Keratinocyte (primary cell): ENCODE measurements around the gene OR52H1. TPM values are rescaled to one million over a fixed set of nuclear protein-coding genes. Genes with fewer than 3 reads are reported as not detected.

ENCODE experiments used
- DNase-seq: peaks from one replicate; pipeline ENCODE4 v3.0.0-alpha.2; 2011; ENCODE audit warnings: low read depth, missing footprints, low spot score
- FAIRE-seq: peaks from 2 replicates; lab custom pipeline; 2011; peaks lifted over from hg19 to GRCh38; lab: Jason Lieb, UNC
- H2AFZ ChIP-seq: 2 replicates; pipeline ENCODE4 v1.6.0; 2012; ENCODE audit warnings: low read length, control low read depth, inconsistent platforms; ENCODE audit not compliant: control insufficient read depth
- H3K27ac ChIP-seq: 2 replicates; pipeline ENCODE4 v1.5.1; 2011; ENCODE audit warnings: low read length; ENCODE audit not compliant: control insufficient read depth, insufficient read depth
- H3K27me3 ChIP-seq: 3 replicates; pipeline ENCODE4 v1.6.0; 2011; ENCODE audit warnings: low read length; ENCODE audit not compliant: control insufficient read depth, insufficient read depth; ENCODE audit errors: extremely low read depth
- H3K36me3 ChIP-seq, 2 experiments: 2 replicates in 1 of 2; 3 replicates in 1 of 2; pipeline ENCODE4 v1.5.1; 2011; ENCODE audit warnings: low read length in 2 of 2, mild to moderate bottlenecking in 1 of 2; ENCODE audit not compliant: control insufficient read depth in 2 of 2, insufficient read depth in 2 of 2; ENCODE audit errors: extremely low read depth in 1 of 2
- H3K4me1 ChIP-seq: 3 replicates; pipeline ENCODE4 v1.5.1; 2011; ENCODE audit warnings: low read length; ENCODE audit not compliant: control insufficient read depth, insufficient read depth; ENCODE audit errors: extremely low read depth
- H3K4me2 ChIP-seq: 3 replicates; pipeline ENCODE4 v1.6.0; 2011; ENCODE audit warnings: low read depth, low read length; ENCODE audit not compliant: control insufficient read depth, insufficient read depth; ENCODE audit errors: extremely low read depth
- H3K4me3 ChIP-seq, 3 experiments: fragments of 200-600 bp in 1 of 3; sonication (generic) in 1 of 3; 2 replicates in 2 of 3; 3 replicates in 1 of 3; pipeline ENCODE4 v1.5.1; 2011 to 2016; ENCODE audit warnings: low read length in 3 of 3, mild to moderate bottlenecking in 3 of 3, control low read depth in 2 of 3, inconsistent platforms in 1 of 3, low read depth in 1 of 3, mixed read lengths in 1 of 3, mixed run types in 1 of 3, moderate library complexity in 1 of 3; ENCODE audit not compliant: control insufficient read depth in 2 of 3, insufficient read depth in 2 of 3; ENCODE audit errors: extremely low read depth in 1 of 3
- H3K79me2 ChIP-seq: 2 replicates; pipeline ENCODE4 v1.6.0; 2012; ENCODE audit warnings: low read length; ENCODE audit not compliant: control insufficient read depth, insufficient read depth
- H3K9ac ChIP-seq: 3 replicates; pipeline ENCODE4 v1.6.0; 2011; ENCODE audit warnings: low read length; ENCODE audit not compliant: control insufficient read depth, insufficient read depth; ENCODE audit errors: extremely low read depth
- H3K9me1 ChIP-seq: 3 replicates; pipeline ENCODE4 v1.6.0; 2011; ENCODE audit warnings: low read length; ENCODE audit not compliant: control insufficient read depth, insufficient read depth; ENCODE audit errors: extremely low read depth
- H3K9me3 ChIP-seq: 2 replicates; pipeline ENCODE4 v1.5.1; 2012; ENCODE audit warnings: low read depth, low read length; ENCODE audit not compliant: control insufficient read depth
- H4K20me1 ChIP-seq: 3 replicates; pipeline ENCODE4 v1.6.0; 2011; ENCODE audit warnings: low read length; ENCODE audit not compliant: control insufficient read depth, insufficient read depth; ENCODE audit errors: extremely low read depth
- CTCF ChIP-seq, 3 experiments: IDR thresholded peaks in 1 of 3; conservative IDR thresholded peaks in 1 of 3; optimal IDR thresholded peaks in 1 of 3; 2 replicates in 2 of 3; 3 replicates in 1 of 3; pipeline versions ENCODE3 to v1.5.1; 2011; ENCODE audit warnings: low read length in 3 of 3, mild to moderate bottlenecking in 3 of 3, moderate library complexity in 2 of 3, control low read depth in 1 of 3, inconsistent platforms in 1 of 3; ENCODE audit not compliant: insufficient read depth in 2 of 3; ENCODE audit errors: extremely low read depth in 1 of 3
- EZH2 ChIP-seq: IDR thresholded peaks from one replicate; pipeline ENCODE4 v1.6.1; 2012; ENCODE audit warnings: inconsistent platforms, mild to moderate bottlenecking, low read length, moderate library complexity
- dilution Hi-C: fragments of 300-500 bp; cut with MboI; formaldehyde crosslinking; loops from one replicate; pipeline ENCODE4 v1.7.0; 2020; ENCODE audit warnings: low sequenced_read_pairs; ENCODE audit not compliant: extremely low pct_ligation_motif_present
- polyA plus RNA-seq, 5 experiments: library from polyadenylated mRNA; depleted of rRNA in 3 of 5; stranded (reverse) in 3 of 5; stranded (forward) in 1 of 5; unstranded in 1 of 5; fragments of >200 nt; gene quantifications; 1 replicate in 1 of 5; 2 replicates in 3 of 5; 3 replicates in 1 of 5; pipeline versions ENCODE4 v1.2.1 to v1.2.3, GENCODE V29; 2011 to 2012; ENCODE audit warnings: missing spikeins in 2 of 5, low read depth in 1 of 5, low replicate concordance in 1 of 5

The OR52H1 gene
- polyA plus RNA-seq, 1 donor (not counting 4 experiments of a cell fraction or from before 2014, with no cell fraction given), result not detected

GRCh38 chr11:5516599-5516998 is 31.7 kb downstream of the OR52H1 start, which contains the start of gene UBQLNL:
UBQLNL (minus strand) TSS chr11:5516699; CDS start chr11:5516441, 258 bp downstream.
- Histone ChIP-seq H2AFZ (no peak within 1 kb of the TSS), H3K36me3 (no peaks in the 10 kb centered on the region), H4K20me1 (no peaks in the 10 kb centered on the region), H3K27me3 (no peaks in the 10 kb centered on the region), H3K79me2 (no peaks in the 10 kb centered on the region), H3K9me3 (no peaks in the 10 kb centered on the region), H3K9me1 (no peaks in the 10 kb centered on the region), H3K9ac (no peak within 1 kb of the TSS), H3K4me1 (no peaks in the 10 kb centered on the region), H3K4me2 (no peak within 1 kb of the TSS), H3K27ac (no peak within 1 kb of the TSS), H3K4me3 (no peak within 1 kb of the TSS)
- FAIRE-seq, result no peak
- DNase-seq, result no peak
- TF ChIP-seq EZH2, result no peak
- no peak for TF ChIP-seq CTCF (optimal IDR thresholded peaks at IDR 0.05 in 1 of 3, IDR thresholded peaks at IDR 0.05 in 1 of 3, conservative IDR thresholded peaks at IDR 0.05 in 1 of 3; ENCODE audit: extremely low read depth in 1 of 3, insufficient read depth in 2 of 3, low read length in 3 of 3)
- dilution Hi-C loops, result no loop called here

- Histone ChIP-seq H3K79me2 (no peaks in the 10 kb centered on the region), H3K4me1 (no peaks in the 10 kb centered on the region), H2AFZ (no peak overlapping the region), H3K9ac (no peak overlapping the region), H3K4me2 (no peak overlapping the region), H3K36me3 (no peaks in the 10 kb centered on the region), H3K9me1 (no peaks in the 10 kb centered on the region), H3K27ac (no peak overlapping the region), H3K9me3 (no peaks in the 10 kb centered on the region), H3K4me3 (no peak overlapping the region), H3K27me3 (no peaks in the 10 kb centered on the region), H4K20me1 (no peaks in the 10 kb centered on the region)
- dilution Hi-C loops, result no loop called here
- DNase-seq (no peak), FAIRE-seq (no peak)
- TF ChIP-seq CTCF (optimal IDR thresholded peaks at IDR 0.05 in 1 of 3, IDR thresholded peaks at IDR 0.05 in 1 of 3, conservative IDR thresholded peaks at IDR 0.05 in 1 of 3; ENCODE audit: extremely low read depth in 1 of 3, insufficient read depth in 2 of 3, low read length in 3 of 3) (no peak), EZH2 (no peak)
Observed at GRCh38 chr11:5514841-5515240, 33.5 kb downstream of the OR52H1 start.
